Umbilical cord (tissue), 2 donors: Measurements from ENCODE around the gene WDFY2. TPM values are rescaled to one million over a fixed set of nuclear protein-coding genes. Genes with fewer than 3 reads are reported as not detected.
A peak's percentile ranks its signal among the peaks of the same experiment; 100 is the strongest.
"Not testable (repeated sequence)": the region's sequence is repeated elsewhere in the genome, so short reads cannot be mapped to it uniquely, and the experiment has no call there.

Experiments used
- DNase-seq: peaks from one replicate; pipeline ENCODE4 v3.0.0-alpha.2; 2015; ENCODE audit warnings: low spot score
- total RNA-seq: library from RNA; depleted of rRNA; stranded (reverse); fragments of >200 nt; gene quantifications from one replicate; pipeline ENCODE4 v1.2.3, GENCODE V29; 2014; ENCODE audit warnings: low replicate concordance; ENCODE audit not compliant: insufficient read depth

Gene WDFY2
- 14.9 TPM for total RNA-seq

DNA sequence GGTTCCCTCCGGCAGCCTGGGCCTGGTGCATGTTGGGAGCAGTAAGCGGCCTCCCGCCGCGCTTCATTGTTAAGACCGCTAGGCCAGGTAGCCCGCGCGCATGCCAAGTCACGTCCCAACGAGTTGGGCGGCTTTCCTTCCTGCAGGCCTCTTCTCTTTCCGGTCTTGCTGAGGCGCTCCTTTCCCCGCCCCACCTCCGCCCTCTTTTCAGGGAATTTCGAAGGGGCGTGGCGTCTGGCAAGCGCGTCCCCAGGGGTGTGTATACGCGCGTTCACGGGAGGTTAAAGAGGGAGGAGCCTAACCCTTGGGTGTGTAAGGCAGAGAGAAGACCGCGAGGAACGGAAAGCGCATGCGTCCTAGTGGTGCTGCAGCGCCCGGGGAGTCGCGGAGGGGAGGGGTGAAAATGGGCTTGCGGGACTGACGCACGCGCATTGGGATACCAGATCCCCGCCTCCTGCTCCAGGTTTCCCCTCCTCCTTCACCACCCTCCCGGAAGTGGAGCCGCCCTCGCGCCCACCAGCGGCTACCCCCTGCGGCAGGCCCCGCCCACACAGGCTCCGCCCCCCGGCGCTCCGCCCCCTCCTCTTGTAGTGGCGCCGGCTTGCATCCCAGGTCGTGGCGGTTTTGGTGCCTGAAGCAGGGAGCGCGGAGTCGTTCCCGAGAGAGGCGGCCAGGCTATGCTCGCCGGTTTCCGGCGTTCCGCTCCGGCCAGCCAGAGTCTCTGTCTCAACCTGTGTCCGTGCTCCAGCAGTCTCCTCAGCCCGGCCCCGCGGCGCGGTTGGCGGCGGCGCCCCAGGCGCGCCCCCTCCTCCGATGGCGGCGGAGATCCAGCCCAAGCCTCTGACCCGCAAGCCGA is at the start of gene WDFY2:
Gene WDFY2, plus strand, starts transcription at position 588 of the 856 bp plus-strand sequence. Its CDS starts 226 bp downstream, at position 814.
- DNase-seq = peak; percentile 100

- DNase-seq = no peak
Observed at GRCh38 chr13:51538591-51539179, 45.6 kb upstream of the WDFY2 start.

DNA sequence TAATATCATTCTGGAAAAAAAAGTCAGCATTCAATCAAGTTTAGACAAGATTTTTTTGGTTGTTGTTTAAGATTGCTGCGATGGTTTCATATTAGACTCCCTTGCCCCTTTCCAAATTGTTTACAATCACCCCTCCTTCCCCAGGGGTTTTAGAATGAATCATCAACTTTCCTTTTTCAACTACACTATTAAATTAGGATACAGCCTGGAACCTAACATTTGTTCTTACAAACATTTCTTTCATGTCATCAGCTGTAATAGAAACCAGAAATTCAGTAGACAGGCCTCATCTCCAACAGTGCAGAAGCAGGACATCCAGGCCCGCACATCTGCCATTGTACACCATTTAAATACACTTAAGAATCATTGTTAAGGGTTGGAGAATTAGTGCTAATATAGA is 44.4 kb upstream of the WDFY2 start:
- DNase-seq = peak; percentile 30

DNA sequence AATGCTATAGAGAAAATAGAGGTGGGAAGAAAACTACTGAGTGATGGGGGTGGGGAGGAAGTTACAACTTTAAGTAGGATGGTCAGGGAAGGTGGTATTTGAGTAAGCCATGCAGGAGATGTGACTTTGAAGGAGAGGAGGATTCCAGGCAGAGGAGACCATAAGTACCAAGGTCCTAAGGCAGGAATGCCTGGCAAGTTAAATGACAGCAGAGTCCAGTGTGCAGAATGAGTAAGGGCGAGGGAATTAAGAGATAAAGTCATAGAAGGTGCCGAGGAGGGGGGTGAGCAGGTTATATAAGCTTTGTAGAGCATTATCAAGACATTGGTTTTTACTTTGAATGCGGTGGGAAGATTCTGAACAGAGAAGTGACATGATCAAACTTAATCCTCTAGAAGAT is 43.2 kb upstream of the WDFY2 start:
- DNase-seq = no peak

DNA sequence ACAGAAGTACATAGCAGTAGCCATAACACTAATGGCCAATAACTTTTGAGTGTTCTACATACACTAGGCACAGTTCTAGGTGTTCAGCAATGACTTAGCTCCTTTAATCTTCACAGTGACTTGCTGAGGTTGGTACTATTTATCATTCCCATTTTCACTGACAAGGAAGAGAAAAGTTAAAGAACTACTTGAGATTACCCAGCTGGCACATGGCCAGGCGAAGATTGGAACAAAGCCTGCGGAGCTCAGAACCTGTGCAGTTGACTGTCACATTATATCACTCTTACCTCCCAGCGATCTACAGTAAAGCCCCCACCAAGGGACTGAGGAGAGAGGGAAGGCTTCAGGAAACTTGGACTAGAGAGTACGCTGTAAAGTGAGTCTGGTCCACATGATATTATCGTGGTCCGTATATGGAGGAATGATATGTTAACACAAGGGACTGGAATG is 42.4 kb upstream of the WDFY2 start:
- peak; percentile 30 for DNase-seq

DNA sequence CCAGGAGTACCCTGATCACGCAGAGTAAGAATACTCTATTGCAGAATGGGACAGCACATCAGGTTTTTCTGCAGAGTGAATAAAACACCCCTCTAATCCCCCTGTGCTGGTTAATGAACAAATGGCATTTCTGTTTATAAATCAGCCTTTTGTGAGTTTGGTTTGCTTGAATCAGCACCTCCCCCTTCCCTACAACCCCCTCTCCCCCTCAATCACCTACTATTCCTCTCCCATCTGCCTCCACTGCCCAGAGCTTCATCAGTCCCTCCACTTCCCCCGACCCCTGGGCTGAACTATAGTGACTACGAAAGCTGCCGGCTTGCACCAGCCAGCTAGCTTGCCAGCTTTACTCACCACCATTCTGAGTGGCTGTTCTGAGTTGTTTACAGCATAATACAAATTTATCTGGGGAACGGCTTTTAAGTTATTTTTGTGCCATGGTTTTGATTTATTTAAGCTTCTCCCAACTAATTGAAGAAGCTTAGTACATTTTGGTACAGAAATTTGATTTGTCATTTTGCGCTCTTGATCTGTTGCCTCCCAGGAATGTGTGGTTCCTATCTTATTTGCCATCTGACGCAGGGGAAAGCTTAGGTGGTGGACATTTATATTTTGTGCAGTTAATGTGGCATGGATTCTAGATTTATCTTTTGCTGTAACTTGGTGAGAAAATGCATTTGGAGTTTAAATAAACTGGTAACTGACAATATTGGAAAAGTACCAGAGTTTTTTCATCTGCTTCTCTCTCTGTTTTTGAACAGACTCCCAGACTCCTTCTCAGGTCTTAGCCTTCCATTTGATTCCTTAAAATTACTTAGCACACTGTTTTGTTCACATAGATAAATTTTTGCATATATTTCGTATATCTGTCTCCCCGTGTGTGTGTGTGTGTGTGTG is 41.7 kb upstream of the WDFY2 start:
- DNase-seq = no peak

GRCh38 chr13:51545446-51545845 is 38.8 kb upstream of the WDFY2 start:
- not testable (repeated sequence) for DNase-seq

- DNase-seq = no peak
Observed at GRCh38 chr13:51547425-51548176, 36.7 kb upstream of the WDFY2 start.

DNA sequence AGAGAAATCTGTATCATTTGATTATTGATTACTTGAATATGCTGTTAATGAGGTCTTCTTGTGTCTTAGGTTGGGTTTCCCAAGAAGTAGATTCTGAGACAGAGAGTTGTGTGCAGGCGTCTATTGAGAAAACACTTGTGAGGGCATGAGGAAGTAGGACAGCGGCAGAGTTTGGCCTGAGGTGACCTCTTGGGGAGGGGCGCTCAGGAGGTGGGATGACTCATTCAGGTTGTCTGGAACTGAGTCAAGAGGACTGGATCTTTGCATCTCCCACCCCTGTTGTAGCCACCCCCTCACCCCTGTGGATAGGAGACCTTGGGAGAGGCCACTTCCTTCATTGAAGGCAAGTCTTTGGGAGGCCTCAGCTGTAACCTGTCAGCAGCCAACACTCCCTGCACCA is 35.2 kb upstream of the WDFY2 start:
- no peak for DNase-seq

DNA sequence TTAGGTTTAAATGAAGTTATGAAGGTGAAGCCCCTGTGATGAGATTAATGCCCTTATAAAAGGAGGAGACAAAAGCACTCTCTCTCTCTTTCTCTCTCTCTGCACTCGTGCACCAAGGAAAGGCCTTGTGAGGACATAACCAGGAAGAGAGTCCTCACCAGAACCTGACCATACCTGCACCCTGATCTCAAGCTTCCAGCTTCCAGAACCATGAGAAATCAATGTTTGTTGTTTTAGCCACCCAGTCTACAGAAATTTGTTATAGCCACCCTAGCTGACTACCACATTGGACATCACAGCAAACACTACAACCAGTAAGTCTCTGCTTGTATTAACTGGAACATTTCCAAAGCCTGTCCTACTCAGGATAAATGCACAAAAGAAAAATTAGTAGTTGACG is 34.7 kb upstream of the WDFY2 start:
- DNase-seq = no peak

DNA sequence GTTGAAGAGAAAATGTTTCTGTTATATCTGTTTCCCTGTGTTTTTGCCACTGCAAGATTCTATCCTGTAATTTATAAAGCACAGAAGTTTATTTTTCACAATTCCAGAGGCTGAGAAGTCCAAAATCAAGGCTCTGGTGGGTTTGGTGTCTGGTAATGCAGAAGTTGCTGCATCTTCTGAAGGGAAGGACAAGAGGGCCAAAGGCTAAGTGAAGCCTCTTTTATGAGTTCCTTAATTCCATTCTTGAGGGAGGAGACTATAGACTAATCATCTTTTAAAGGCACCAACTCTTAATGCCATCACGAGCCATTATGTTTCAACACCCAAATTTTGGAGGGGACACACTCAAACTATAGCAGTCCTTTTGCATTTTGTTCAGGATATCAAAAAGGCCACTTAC is 34.1 kb upstream of the WDFY2 start:
- no peak for DNase-seq

DNA sequence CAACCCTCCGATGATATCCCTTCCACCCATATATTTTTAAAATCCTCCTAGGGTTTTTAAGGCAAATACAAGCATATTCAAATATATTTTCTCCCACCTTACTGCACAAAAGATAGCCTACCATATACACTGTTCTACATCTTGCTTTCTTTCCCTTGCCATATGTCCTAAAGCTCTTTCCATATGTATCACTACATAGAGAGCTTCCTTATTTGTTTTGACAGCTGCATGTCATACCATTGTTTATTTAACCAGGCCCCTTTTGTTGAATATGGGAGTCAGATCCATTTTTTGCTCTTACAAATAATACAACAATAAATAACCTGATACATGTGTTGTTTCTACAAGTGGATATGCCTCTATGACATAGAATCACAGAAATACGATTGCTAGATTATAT is 32.8 kb upstream of the WDFY2 start:
- DNase-seq = no peak

- DNase-seq = no peak
Observed at GRCh38 chr13:51552027-51552426, 32.2 kb upstream of the WDFY2 start.

DNA sequence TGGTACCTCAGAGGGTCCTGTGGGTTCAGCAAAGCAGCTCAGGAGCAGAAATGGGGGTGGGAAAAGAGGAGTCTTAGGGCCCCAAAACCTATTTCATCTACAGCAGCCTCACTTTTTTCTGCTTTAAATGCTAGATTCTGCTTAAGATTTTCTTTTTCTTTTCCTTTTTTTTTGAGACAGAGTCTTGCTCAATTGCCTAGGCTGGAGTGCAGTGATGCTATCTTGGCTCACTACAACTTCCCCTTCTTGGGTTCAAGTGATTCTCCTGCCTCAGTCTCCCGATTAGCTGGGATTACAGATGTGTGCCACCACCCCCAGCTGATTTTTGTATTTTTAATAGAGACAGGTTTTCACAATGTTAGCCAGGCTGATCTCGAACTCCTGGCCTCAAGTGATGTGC is 30.7 kb upstream of the WDFY2 start:
- DNase-seq = no peak

GRCh38 chr13:51556740-51557139 is 27.5 kb upstream of the WDFY2 start:
- DNase-seq = peak; percentile 31

DNA sequence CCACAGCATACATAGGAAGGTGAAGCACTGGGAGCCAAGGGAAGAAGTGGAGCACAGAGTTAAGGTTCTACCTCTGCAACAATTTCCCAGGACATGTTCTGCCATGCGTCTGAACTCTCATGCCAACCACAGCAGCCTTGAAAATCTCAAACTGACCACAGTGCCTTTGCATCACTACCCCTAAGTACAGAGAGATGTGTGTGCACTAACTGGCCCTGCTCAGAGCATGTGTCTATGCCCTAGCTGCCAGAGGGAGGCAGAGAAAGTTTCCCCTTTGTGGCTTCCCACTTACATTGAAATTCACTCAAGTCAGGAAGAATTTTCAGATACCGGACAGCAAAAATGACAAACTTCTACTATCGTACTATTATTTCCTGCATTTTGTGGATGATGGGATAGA is 26.8 kb upstream of the WDFY2 start:
- DNase-seq = no peak

DNA sequence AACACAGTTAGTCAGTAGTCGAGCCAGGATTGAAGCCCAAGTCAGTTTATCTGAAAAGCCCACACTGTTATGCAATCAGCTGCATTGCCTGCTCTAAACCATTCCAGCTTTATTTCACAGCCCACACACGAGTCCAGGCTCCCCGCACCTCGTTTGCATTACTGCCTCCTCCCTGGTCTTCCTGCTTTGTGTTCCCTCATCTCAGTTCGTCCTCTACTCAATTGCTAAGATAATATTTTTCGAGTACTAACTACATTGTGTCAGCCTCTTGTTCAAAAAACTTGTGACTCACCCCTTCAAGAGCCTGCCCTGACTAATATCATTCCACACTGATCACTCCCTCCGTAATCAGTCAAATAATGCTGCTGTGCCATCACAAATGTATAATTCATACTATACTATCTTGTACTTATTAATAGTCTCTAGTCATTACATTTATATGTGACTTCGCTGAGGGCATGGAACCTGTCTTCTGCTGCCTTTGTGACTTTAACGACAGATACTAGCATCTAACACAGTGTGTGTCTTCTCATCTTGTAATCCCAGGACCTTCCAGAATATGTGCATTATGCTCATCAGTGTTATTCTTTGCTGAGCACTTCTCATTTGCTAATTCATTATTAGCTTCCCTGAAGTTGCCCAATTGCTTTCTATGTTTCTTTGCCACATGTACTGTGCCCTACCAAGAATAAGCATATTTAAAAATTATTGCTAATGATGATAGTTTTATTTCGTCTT is 26.2 kb upstream of the WDFY2 start:
- peak; percentile 50 for DNase-seq

DNA sequence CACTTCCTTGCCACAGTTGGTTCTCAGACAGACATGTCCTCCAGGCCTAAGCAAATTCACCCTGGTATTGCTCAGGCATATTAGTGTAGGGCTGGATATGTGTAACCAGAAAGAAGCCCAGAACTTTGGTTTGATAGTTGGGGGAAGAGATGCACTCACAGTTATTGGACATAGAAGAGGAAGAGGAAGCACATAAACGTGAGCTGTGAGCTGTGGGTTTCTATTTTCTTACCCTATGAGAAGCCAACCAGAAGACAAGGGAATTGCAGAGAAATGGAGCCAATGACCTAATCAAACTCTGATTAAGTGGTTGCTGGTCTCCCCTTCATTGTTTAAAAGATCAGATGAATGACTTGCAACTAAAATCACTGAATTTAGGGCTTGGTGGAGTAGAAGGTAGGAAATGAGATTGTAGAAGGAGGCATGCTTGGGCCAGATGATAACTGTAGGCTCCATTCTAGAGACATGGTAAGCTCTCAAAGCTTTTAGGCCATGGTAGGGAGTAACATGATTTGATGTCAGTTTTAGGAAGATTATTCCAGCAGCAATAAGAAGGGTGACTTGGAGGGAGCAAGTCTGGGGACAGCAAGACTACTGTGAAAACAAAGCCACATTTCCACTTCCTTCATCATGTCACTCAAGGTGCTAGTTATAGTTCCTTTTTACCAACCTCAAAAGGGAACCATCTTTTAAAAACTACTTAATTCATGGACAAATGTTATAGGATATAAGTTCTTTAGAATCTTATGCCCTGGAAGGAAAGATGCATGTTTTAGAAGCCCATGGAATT is 24.1 kb upstream of the WDFY2 start:
- no peak for DNase-seq

DNA sequence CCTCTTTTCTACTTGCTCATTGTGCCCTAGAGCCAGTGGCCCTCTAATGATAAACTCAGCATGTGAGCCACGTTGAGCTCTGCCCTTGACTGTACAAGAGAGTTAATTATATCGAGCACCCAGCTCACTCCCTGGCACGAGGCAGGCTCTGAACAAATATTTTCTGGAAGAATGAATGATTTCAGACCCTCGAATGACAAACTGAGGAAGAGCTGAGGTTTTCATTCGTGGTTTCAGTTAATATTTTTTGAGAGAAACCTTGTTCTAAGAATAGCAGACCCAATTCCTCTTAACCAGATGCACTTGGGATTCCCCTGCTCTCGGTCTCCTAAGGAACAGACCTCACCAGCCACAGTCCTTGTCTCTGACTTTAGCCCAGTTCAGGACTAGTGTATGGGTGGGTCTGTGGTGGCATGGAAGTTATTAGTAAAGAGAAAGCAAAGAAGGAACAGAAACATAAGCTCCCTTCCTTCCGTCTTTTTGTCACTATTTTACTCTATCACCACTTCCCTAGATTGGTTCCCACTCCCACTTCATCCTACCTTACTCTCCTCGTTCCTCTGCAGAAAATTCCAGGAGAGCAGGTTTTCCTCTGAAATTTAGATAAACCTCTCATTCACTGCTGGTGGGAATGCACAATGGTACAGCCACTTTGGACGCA is 22.1 kb upstream of the WDFY2 start:
- DNase-seq = no peak
